NT2/D1 (cell line): ENCODE measurements around the gene ZNF490.
"Not testable (repeated sequence)": the region's sequence is repeated elsewhere in the genome, so short reads cannot be mapped to it uniquely, and the experiment has no call there.

ENCODE experiments used
- DNase-seq: peaks from one replicate; pipeline ENCODE4 v3.0.0-alpha.2; 2011; ENCODE audit warnings: low read depth, low spot score
- H3K27me3 ChIP-seq: 2 replicates; pipeline ENCODE4 v1.6.0; 2011; ENCODE audit warnings: mild to moderate bottlenecking; ENCODE audit not compliant: insufficient read length, insufficient read depth
- H3K36me3 ChIP-seq: 2 replicates; pipeline ENCODE4 v1.6.1; 2011; ENCODE audit warnings: mild to moderate bottlenecking, low read length, mixed read lengths; ENCODE audit not compliant: insufficient read depth, insufficient read length
- H3K4me1 ChIP-seq: 2 replicates; pipeline ENCODE4 v1.5.1; 2011; ENCODE audit not compliant: insufficient read depth, insufficient read length
- H3K4me3 ChIP-seq: 2 replicates; pipeline ENCODE4 v1.5.1; 2011; ENCODE audit warnings: low read depth; ENCODE audit not compliant: insufficient read length
- H3K9ac ChIP-seq: 2 replicates; pipeline ENCODE4 v1.6.0; 2011; ENCODE audit warnings: low read depth; ENCODE audit not compliant: insufficient read length
- H3K9me3 ChIP-seq: 2 replicates; pipeline ENCODE4 v1.5.1; 2011; ENCODE audit warnings: mild to moderate bottlenecking, low read length; ENCODE audit not compliant: insufficient read depth
- SUZ12 ChIP-seq: IDR thresholded peaks from 2 replicates; pipeline ENCODE4 v1.6.1; 2011; ENCODE audit not compliant: insufficient read length, insufficient read depth; ENCODE audit errors: extremely low read depth
- YY1 ChIP-seq: IDR thresholded peaks from 2 replicates; pipeline ENCODE4 v1.6.1; 2011; ENCODE audit not compliant: insufficient read length, insufficient read depth
- ZNF274 ChIP-seq: IDR thresholded peaks from 2 replicates; pipeline ENCODE4 v1.6.1; 2011; ENCODE audit warnings: mild to moderate bottlenecking, low read depth, low read length

ZNF490 gene

DNA sequence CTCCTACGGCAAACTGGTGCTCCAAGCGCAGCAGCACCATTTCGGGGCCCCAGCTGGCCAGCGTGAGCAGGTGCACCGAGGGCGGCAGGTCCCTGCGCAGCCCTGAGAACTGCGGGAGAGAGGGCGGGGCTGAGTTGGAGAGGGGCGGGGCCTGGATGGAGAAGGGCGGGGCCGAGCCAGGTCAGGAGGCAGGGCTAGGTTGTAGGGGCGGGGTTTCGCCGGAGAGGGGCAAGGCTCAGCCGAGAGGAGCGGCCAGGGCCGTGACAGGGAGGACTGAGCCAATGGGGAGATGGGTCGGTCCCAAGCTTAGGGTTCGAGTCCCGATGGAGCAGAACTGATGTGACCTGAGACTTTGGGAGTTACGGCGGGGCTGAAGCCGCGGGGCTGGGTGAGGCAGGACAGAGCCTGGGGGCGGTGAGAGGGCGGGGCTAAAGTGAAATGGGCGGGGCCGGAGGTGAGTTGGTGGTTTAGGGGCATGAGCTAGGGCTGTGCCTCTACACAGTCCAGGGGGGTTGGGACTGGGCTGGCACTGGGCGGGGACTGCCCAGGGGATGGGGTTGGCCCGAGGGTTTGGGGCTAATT lies 37.0 kb upstream of the ZNF490 start:
- Histone ChIP-seq H3K4me1 (no peaks in the 10 kb centered on the region), H3K27me3 (no peaks in the 10 kb centered on the region), H3K4me3 (no peak overlapping the region), H3K9ac (no peak overlapping the region), H3K9me3 (no peaks in the 10 kb centered on the region; the same call in 1 of the 2 replicates), H3K36me3 (peaks cover 36% of the 10 kb centered on the region)
- DNase-seq: no peak
- no peak for TF ChIP-seq YY1
- no peak for TF ChIP-seq SUZ12
- no peak for TF ChIP-seq ZNF274

GRCh38 chr19:12647047-12647446 lies 36.4 kb upstream of the ZNF490 start:
- peaks cover 34% of the 10 kb centered on the region for H3K36me3 ChIP-seq
- no peaks in the 10 kb centered on the region for H3K4me1 ChIP-seq
- no peak for TF ChIP-seq SUZ12
- TF ChIP-seq ZNF274: no peak
- no peaks in the 10 kb centered on the region for H3K27me3 ChIP-seq
- DNase-seq: no peak
- H3K9ac ChIP-seq: no peak overlapping the region
- no peak overlapping the region for H3K4me3 ChIP-seq
- no peaks in the 10 kb centered on the region; the same call in 1 of the 2 replicates for H3K9me3 ChIP-seq

GRCh38 chr19:12646551-12646950 lies 35.9 kb upstream of the ZNF490 start:
- Histone ChIP-seq H3K4me1 (no peaks in the 10 kb centered on the region), H3K4me3 (no peak overlapping the region), H3K36me3 (peaks cover 29% of the 10 kb centered on the region), H3K9ac (no peak overlapping the region), H3K27me3 (no peaks in the 10 kb centered on the region), H3K9me3 (no peaks in the 10 kb centered on the region; the same call in 1 of the 2 replicates)
- TF ChIP-seq SUZ12: no peak
- no peak for TF ChIP-seq ZNF274
- no peak for TF ChIP-seq YY1
- DNase-seq: no peak

DNA sequence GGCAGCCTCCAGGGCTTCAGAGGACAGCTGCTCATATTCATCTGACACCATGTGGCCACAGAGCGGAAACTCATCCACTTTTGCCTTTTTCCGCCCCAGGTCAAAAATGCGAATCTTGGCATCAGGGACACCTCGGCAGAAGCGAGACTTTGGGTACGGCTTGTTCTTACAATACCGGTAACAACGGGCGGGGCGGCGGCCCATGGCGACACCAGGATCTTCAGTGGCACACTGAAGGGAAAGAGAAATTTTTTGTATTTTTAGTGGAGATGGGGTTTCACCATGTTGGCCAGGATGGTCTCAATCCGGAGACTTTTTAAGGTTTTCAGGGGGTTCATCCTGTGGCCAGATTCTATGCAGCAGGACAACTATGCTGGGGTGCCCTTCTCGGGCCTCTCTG lies 33.1 kb upstream of the ZNF490 start:
- H3K4me3 ChIP-seq, H3K9me3 ChIP-seq, H3K4me1 ChIP-seq, H3K9ac ChIP-seq, H3K27me3 ChIP-seq, DNase-seq: not testable (repeated sequence)
- peaks cover 25% of the 10 kb centered on the region for H3K36me3 ChIP-seq

GRCh38 chr19:12642506-12642905 lies 31.9 kb upstream of the ZNF490 start:
- Histone ChIP-seq H3K4me3 (no peak overlapping the region), H3K36me3 (peaks cover 21% of the 10 kb centered on the region), H3K9ac (no peak overlapping the region), H3K9me3 (no peaks in the 10 kb centered on the region), H3K4me1 (no peaks in the 10 kb centered on the region), H3K27me3 (no peaks in the 10 kb centered on the region)
- no peak for TF ChIP-seq ZNF274
- TF ChIP-seq YY1: no peak
- TF ChIP-seq SUZ12: no peak
- DNase-seq: no peak

DNA sequence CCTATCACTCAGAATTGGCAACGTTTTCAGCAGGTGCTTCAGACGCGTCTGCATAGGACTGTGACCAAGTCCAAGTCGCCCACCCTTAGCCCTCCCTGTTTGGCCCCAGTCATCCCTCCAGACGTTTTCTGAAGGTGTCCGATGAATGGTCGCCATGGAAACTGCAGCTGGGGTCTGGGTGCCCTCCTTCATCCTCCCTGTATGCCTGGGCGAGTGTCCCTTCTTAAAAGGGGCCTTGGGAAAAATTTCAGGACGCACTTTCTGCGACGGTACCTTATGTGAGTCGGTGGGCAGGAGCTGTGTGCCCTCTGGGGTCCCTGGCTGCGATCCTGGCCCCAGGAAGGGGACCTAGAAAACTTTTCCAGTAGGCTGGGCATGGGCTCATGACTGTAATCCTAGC lies 30.8 kb upstream of the ZNF490 start:
- peaks cover 2% of the 10 kb centered on the region for H3K4me1 ChIP-seq

GRCh38 chr19:12639901-12640613 lies 29.4 kb upstream of the ZNF490 start:
- Histone ChIP-seq H3K9me3 (no peaks in the 10 kb centered on the region), H3K27me3 (no peaks in the 10 kb centered on the region), H3K36me3 (peaks cover 10% of the 10 kb centered on the region), H3K4me3 (peak overlapping the region; percentile 29), H3K9ac (peak overlapping the region; percentile 74), H3K4me1 (peaks cover 2% of the 10 kb centered on the region)
- TF ChIP-seq ZNF274: no peak
- no peak for TF ChIP-seq SUZ12
- no peak for TF ChIP-seq YY1
- DNase-seq: peak; percentile 81

More for the DNA sequence above, 30.8 kb upstream of the ZNF490 start:
- Histone ChIP-seq H3K36me3 (peaks cover 12% of the 10 kb centered on the region), H3K9me3 (no peaks in the 10 kb centered on the region), H3K4me3 (no peak overlapping the region), H3K27me3 (no peaks in the 10 kb centered on the region), H3K9ac (no peak overlapping the region)
- no peak for DNase-seq
- TF ChIP-seq SUZ12 (no peak), ZNF274 (no peak), YY1 (no peak)
